DND-41 (cell line): ENCODE measurements around the gene ADSS1.
A peak's percentile ranks its signal among the peaks of the same experiment; 100 is the strongest.

ENCODE experiments used
- ATAC-seq: fragments of 200-7000 bp; cut with Tn5 transposase; 3 replicates; pipeline ENCODE4 v1.9.1; 2021; ENCODE audit warnings: low read depth; ENCODE audit not compliant: insufficient read depth
- DNase-seq: peaks from one replicate; pipeline ENCODE4 v3.0.0-alpha.2; 2020
- H2AFZ ChIP-seq: 2 replicates; pipeline ENCODE4 v1.6.0; 2012; ENCODE audit warnings: low read depth, low read length
- H3K27ac ChIP-seq: 2 replicates; pipeline ENCODE4 v1.5.1; 2012; ENCODE audit warnings: low read length, inconsistent platforms
- H3K27me3 ChIP-seq: fragments of 200-600 bp; sonication (generic); 2 replicates; pipeline ENCODE4 v1.6.0; 2012; ENCODE audit warnings: low read length, mild to moderate bottlenecking, inconsistent platforms; ENCODE audit not compliant: insufficient read depth, poor library complexity
- H3K36me3 ChIP-seq: 2 replicates; pipeline ENCODE4 v1.5.1; 2012; ENCODE audit warnings: low read length, inconsistent platforms; ENCODE audit not compliant: insufficient read depth
- H3K4me1 ChIP-seq: 2 replicates; pipeline ENCODE4 v1.5.1; 2012; ENCODE audit warnings: mild to moderate bottlenecking, low read length; ENCODE audit not compliant: insufficient read depth
- H3K4me2 ChIP-seq: 2 replicates; pipeline ENCODE4 v1.6.0; 2012; ENCODE audit warnings: mild to moderate bottlenecking, moderate library complexity, low read length, inconsistent platforms; ENCODE audit not compliant: insufficient read depth
- H3K4me3 ChIP-seq, 2 experiments: fragments of 200-600 bp in 1 of 2; shearing (Covaris generic) in 1 of 2; 2 replicates each; pipeline ENCODE4 v1.5.1; 2012 to 2016; ENCODE audit warnings: inconsistent platforms in 2 of 2, low read length in 2 of 2, mild to moderate bottlenecking in 2 of 2, low read depth in 1 of 2, moderate library complexity in 1 of 2
- H3K79me2 ChIP-seq: 2 replicates; pipeline ENCODE4 v1.6.0; 2012; ENCODE audit warnings: low read length, inconsistent platforms; ENCODE audit not compliant: insufficient read depth
- H3K9ac ChIP-seq: 2 replicates; pipeline ENCODE4 v1.6.0; 2012; ENCODE audit warnings: low read depth, mild to moderate bottlenecking, inconsistent platforms, low read length, moderate library complexity
- H3K9me3 ChIP-seq: 2 replicates; pipeline ENCODE4 v1.5.1; 2012; ENCODE audit warnings: low read length, moderate library complexity, mild to moderate bottlenecking, inconsistent platforms; ENCODE audit not compliant: insufficient read depth, severe bottlenecking
- H4K20me1 ChIP-seq: 2 replicates; pipeline ENCODE4 v1.6.0; 2012; ENCODE audit warnings: low read length; ENCODE audit not compliant: insufficient read depth
- CTCF ChIP-seq: IDR thresholded peaks from 2 replicates; pipeline ENCODE4 v1.5.1; 2012; ENCODE audit warnings: borderline replicate concordance, low read length, moderate library complexity, mild to moderate bottlenecking; ENCODE audit not compliant: poor library complexity, severe bottlenecking; ENCODE audit errors: extremely low read depth
- EZH2 ChIP-seq: IDR thresholded peaks from 3 replicates; pipeline ENCODE4 v1.6.1; 2012; ENCODE audit warnings: borderline replicate concordance, low read depth, mild to moderate bottlenecking, moderate library complexity, low read length, inconsistent platforms; ENCODE audit not compliant: severe bottlenecking

Gene ADSS1

GRCh38 chr14:104686624-104687517 lies 37.2 kb upstream of the ADSS1 start:
- Histone ChIP-seq H3K9ac (no peak overlapping the region), H3K9me3 (no peaks in the 10 kb centered on the region), H3K4me1 (peaks cover 42% of the 10 kb centered on the region), H3K36me3 (peaks cover 10% of the 10 kb centered on the region), H3K27me3 (no peaks in the 10 kb centered on the region), H3K27ac (no peak overlapping the region), H3K79me2 (peaks cover 24% of the 10 kb centered on the region), H3K4me3 (no peak overlapping the region), H2AFZ (no peak overlapping the region), H3K4me2 (no peak overlapping the region), H4K20me1 (peaks cover 17% of the 10 kb centered on the region)
- TF ChIP-seq EZH2 (no peak), CTCF (no peak)
- DNase-seq (peak; percentile 58), ATAC-seq (peak; percentile 53)

GRCh38 chr14:104687601-104688504 lies 36.2 kb upstream of the ADSS1 start:
- no peak for TF ChIP-seq CTCF
- TF ChIP-seq EZH2, result no peak
- H3K9me3 ChIP-seq, result no peaks in the 10 kb centered on the region
- H3K4me3 ChIP-seq, result no peak overlapping the region
- no peak overlapping the region for H2AFZ ChIP-seq
- DNase-seq (no peak), ATAC-seq (no peak)
- peaks cover 14% of the 10 kb centered on the region for H3K36me3 ChIP-seq
- no peak overlapping the region for H3K27ac ChIP-seq
- peaks cover 27% of the 10 kb centered on the region for H4K20me1 ChIP-seq
- no peak overlapping the region for H3K9ac ChIP-seq
- H3K4me1 ChIP-seq, result peaks cover 52% of the 10 kb centered on the region
- H3K79me2 ChIP-seq, result peaks cover 34% of the 10 kb centered on the region
- H3K27me3 ChIP-seq, result no peaks in the 10 kb centered on the region
- no peak overlapping the region for H3K4me2 ChIP-seq

GRCh38 chr14:104688505-104689108 lies 35.4 kb upstream of the ADSS1 start:
- Histone ChIP-seq H3K4me3 (no peak overlapping the region), H3K79me2 (peaks cover 41% of the 10 kb centered on the region), H3K27ac (no peak overlapping the region), H3K4me1 (peaks cover 57% of the 10 kb centered on the region), H3K4me2 (no peak overlapping the region), H4K20me1 (peaks cover 34% of the 10 kb centered on the region), H2AFZ (0 out of 2 replicates have a peak overlapping the region, but pooled peaks have one; percentile 25), H3K27me3 (no peaks in the 10 kb centered on the region), H3K9me3 (no peaks in the 10 kb centered on the region), H3K36me3 (peaks cover 16% of the 10 kb centered on the region), H3K9ac (peak overlapping the region; percentile 96; the same call in 1 of the 2 replicates)
- ATAC-seq (no peak), DNase-seq (no peak)
- TF ChIP-seq EZH2 (no peak), CTCF (no peak)
